Caco-2 (cell line): ENCODE measurements around the gene FOXN4. TPM values are rescaled to one million over a fixed set of nuclear protein-coding genes. Genes with fewer than 3 reads are reported as not detected.

Source experiments
- BruUV-seq: library from RNA; stranded (reverse); fragments of 400-500 nt; replicated peaks from 2 replicates; lab custom pipeline; 2021; lab: Mats Ljungman, UMichigan
- CTCF ChIA-PET: fragments of 300-600 bp; sonication (Branson Sonifier 250); formaldehyde crosslinking; loops from one replicate; lab custom pipeline; 2022; ENCODE audit warnings: antibody characterized with exemption; lab: Charles Lee
- POLR2A ChIA-PET: fragments of 300-600 bp; sonication (Branson Sonifier 250); formaldehyde crosslinking; loops from one replicate; lab custom pipeline; 2022; ENCODE audit warnings: antibody characterized with exemption; lab: Charles Lee
- DNase-seq, 2 experiments: peaks; one replicate each; pipeline versions ENCODE4 v3.0.0 to v3.0.0-alpha.2; 2020 to 2022
- H3K27me3 ChIP-seq: replicated peaks from 2 replicates; pipeline ENCODE4 v1.6.0; 2011; ENCODE audit warnings: low read length; ENCODE audit not compliant: control insufficient read depth, insufficient read depth
- H3K36me3 ChIP-seq: 2 replicates; pipeline ENCODE4 v1.5.1; 2011; ENCODE audit warnings: low read length; ENCODE audit not compliant: control insufficient read depth, insufficient read depth
- H3K4me1 ChIP-seq: fragments of 250-450 bp; sonication (Bioruptor Pico); 2 replicates; pipeline ENCODE4 v1.5.1; 2020; ENCODE audit warnings: mild to moderate bottlenecking
- H3K4me3 ChIP-seq: 2 replicates; pipeline ENCODE4 v1.5.1; 2011; ENCODE audit warnings: low read depth, mild to moderate bottlenecking, control low read depth, low read length
- H3K9me3 ChIP-seq: fragments of 250-450 bp; sonication (Bioruptor Pico); 2 replicates; pipeline ENCODE4 v1.5.1; 2020; ENCODE audit warnings: mild to moderate bottlenecking, moderate library complexity
- H3K27ac Mint-ChIP-seq: one replicate; pipeline ENCODE4 v1.8.0; 2022; ENCODE audit warnings: mixed read lengths; ENCODE audit not compliant: unreplicated experiment
- H3K27me3 Mint-ChIP-seq: one replicate; pipeline ENCODE4 v1.8.0; 2022; ENCODE audit warnings: mixed read lengths; ENCODE audit not compliant: insufficient read depth, unreplicated experiment
- H3K36me3 Mint-ChIP-seq: one replicate; pipeline ENCODE4 v1.8.0; 2022; ENCODE audit warnings: mild to moderate bottlenecking, mixed read lengths; ENCODE audit not compliant: insufficient read depth, unreplicated experiment
- H3K4me1 Mint-ChIP-seq: one replicate; pipeline ENCODE4 v1.8.0; 2022; ENCODE audit warnings: low read depth, mixed read lengths; ENCODE audit not compliant: unreplicated experiment
- H3K4me3 Mint-ChIP-seq: one replicate; pipeline ENCODE4 v1.8.0; 2022; ENCODE audit warnings: mild to moderate bottlenecking, moderate library complexity, mixed read lengths; ENCODE audit not compliant: unreplicated experiment
- H3K9me3 Mint-ChIP-seq: one replicate; pipeline ENCODE4 v1.8.0; 2022; ENCODE audit warnings: mixed read lengths; ENCODE audit not compliant: unreplicated experiment
- intact Hi-C: fragments of 100-400 bp; cut with micrococcal nuclease; formaldehyde crosslinking; loops from one replicate; pipeline ENCODE4 v1.10.0; 2022; ENCODE audit not compliant: unreplicated experiment
- total RNA-seq: library from RNA; stranded (reverse); gene quantifications from 2 replicates; pipeline ENCODE4 v1.2.3, GENCODE V29; 2022
- TF ChIP-seq, protein P1 (sequence below), 2 experiments: fragments of 200-600 bp in 1 of 2; IDR thresholded peaks; 1 replicate in 1 of 2; 2 replicates in 1 of 2; pipeline versions ENCODE4 v1.5.1 to v1.8.0; 2011 to 2022; ENCODE audit warnings: antibody characterized with exemption in 1 of 2, control low read depth in 1 of 2, inconsistent platforms in 1 of 2, low read depth in 1 of 2, low read length in 1 of 2, mild to moderate bottlenecking in 1 of 2, moderate library complexity in 1 of 2; ENCODE audit not compliant: insufficient read depth in 1 of 2, severe bottlenecking in 1 of 2, unreplicated experiment in 1 of 2

Gene FOXN4
- total RNA-seq, 1 experiment from 2014 or later = 0.95 TPM

DNA sequence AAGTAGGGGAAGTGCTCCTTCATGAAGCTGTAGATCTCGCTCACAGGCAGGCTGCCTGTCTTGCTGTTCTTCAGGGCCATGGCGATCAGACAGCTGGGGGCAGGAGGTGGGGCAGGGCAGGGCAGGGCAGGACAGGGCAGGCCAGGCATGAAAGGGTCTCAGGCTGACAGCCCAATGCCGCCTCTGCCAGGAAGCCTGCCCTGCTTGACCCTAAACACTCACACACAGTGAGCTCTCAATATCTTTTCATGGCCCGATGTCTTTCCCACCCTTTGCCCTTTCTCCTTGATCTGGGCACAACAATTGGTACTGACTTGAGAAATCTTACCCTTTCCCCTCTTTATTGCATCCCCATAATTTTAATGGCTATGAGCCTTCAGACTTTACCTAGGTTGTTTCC, 22.4 kb downstream of the FOXN4 start:
- Histone ChIP-seq H3K4me1 (no peaks in the 10 kb centered on the region), H3K36me3 (no peaks in the 10 kb centered on the region), H3K9me3 (no peaks in the 10 kb centered on the region), H3K27me3 (no peaks in the 10 kb centered on the region), H3K4me3 (no peak overlapping the region)
- H3K27ac Mint-ChIP-seq = no peak overlapping the region
- H3K4me3 Mint-ChIP-seq = no peak overlapping the region
- H3K9me3 Mint-ChIP-seq = no peaks in the 10 kb centered on the region
- no peaks in the 10 kb centered on the region for H3K36me3 Mint-ChIP-seq
- POLR2A ChIA-PET = no interaction called here
- no TSS peak for BruUV-seq
- TF ChIP-seq, protein P1, sequence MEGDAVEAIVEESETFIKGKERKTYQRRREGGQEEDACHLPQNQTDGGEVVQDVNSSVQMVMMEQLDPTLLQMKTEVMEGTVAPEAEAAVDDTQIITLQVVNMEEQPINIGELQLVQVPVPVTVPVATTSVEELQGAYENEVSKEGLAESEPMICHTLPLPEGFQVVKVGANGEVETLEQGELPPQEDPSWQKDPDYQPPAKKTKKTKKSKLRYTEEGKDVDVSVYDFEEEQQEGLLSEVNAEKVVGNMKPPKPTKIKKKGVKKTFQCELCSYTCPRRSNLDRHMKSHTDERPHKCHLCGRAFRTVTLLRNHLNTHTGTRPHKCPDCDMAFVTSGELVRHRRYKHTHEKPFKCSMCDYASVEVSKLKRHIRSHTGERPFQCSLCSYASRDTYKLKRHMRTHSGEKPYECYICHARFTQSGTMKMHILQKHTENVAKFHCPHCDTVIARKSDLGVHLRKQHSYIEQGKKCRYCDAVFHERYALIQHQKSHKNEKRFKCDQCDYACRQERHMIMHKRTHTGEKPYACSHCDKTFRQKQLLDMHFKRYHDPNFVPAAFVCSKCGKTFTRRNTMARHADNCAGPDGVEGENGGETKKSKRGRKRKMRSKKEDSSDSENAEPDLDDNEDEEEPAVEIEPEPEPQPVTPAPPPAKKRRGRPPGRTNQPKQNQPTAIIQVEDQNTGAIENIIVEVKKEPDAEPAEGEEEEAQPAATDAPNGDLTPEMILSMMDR (IDR thresholded peaks at IDR 0.05; ENCODE audit: insufficient read depth in 1 of 2, low read depth in 1 of 2, low read length in 1 of 2, severe bottlenecking in 1 of 2, unreplicated experiment in 1 of 2) = no peak
- CTCF ChIA-PET = no interaction called here
- DNase-seq = no peak
- intact Hi-C loops = no loop called here
- H3K27me3 Mint-ChIP-seq = no peaks in the 10 kb centered on the region
- no peaks in the 10 kb centered on the region for H3K4me1 Mint-ChIP-seq

DNA sequence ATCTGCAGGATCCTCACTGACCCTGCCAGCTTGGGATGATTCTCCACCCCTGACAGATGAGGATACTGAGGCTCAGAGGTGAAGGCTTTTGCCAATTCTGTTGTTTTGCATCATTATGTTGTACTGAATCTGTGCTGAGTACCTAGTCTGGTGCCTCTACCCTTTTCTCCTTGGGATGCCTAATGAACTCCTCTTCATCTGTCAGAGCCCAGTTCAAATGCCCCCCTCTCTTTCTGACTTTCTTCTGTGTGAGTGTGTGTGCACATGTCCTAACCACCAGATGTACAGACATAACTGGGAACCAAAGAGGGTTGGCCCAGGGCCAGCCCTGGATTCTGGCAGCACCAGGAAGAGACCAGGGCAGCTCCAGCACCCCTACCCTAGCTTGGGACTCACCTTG, 22.8 kb downstream of the FOXN4 start:
- no peaks in the 10 kb centered on the region for H3K27me3 Mint-ChIP-seq
- Histone ChIP-seq H3K9me3 (no peaks in the 10 kb centered on the region), H3K4me3 (no peak overlapping the region), H3K36me3 (no peaks in the 10 kb centered on the region), H3K27me3 (no peaks in the 10 kb centered on the region), H3K4me1 (no peaks in the 10 kb centered on the region)
- no peak overlapping the region for H3K4me3 Mint-ChIP-seq
- no TSS peak for BruUV-seq
- ChIA-PET POLR2A (no interaction called here), CTCF (no interaction called here)
- TF ChIP-seq, protein P1 (IDR thresholded peaks at IDR 0.05; ENCODE audit: insufficient read depth in 1 of 2, low read depth in 1 of 2, low read length in 1 of 2, severe bottlenecking in 1 of 2, unreplicated experiment in 1 of 2) = no peak
- H3K36me3 Mint-ChIP-seq = no peaks in the 10 kb centered on the region
- no peak for DNase-seq
- no peaks in the 10 kb centered on the region for H3K4me1 Mint-ChIP-seq
- no peak overlapping the region for H3K27ac Mint-ChIP-seq
- H3K9me3 Mint-ChIP-seq = no peaks in the 10 kb centered on the region
- intact Hi-C loops = no loop called here

DNA sequence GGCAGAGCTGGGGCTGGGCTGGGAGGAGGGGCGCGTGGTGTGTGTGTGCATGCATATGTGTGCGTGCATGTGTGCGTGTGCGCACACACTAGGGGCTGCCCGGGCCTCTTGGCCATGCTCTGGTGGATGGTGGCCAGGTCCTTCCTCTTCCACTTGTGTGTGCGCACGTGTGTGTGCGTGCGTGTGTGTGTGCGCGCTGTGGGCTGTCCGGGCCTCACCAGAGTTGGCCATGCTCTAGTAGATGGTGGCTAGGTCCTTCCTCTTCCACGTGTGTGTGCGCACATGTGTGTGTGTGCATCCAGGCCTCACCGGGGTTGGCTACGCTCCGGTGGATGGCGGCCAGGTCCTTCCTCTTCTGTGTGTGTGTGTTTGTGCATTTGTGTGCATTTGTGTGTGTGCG, 24.7 kb downstream of the FOXN4 start:
- H3K4me3 ChIP-seq = no peak overlapping the region
- CTCF ChIA-PET = no interaction called here
- POLR2A ChIA-PET = no interaction called here

More for the DNA sequence above, 24.7 kb downstream of the FOXN4 start:
- DNase-seq = no peak
- no TSS peak for BruUV-seq
- intact Hi-C loops = no loop called here
- Histone ChIP-seq H3K36me3 (no peaks in the 10 kb centered on the region), H3K9me3 (no peaks in the 10 kb centered on the region), H3K27me3 (no peaks in the 10 kb centered on the region), H3K4me1 (no peaks in the 10 kb centered on the region)
- Mint-ChIP-seq H3K27me3 (no peaks in the 10 kb centered on the region), H3K4me1 (no peaks in the 10 kb centered on the region), H3K4me3 (no peak overlapping the region), H3K36me3 (no peaks in the 10 kb centered on the region), H3K27ac (no peak overlapping the region), H3K9me3 (no peaks in the 10 kb centered on the region)
- TF ChIP-seq, protein P1 (IDR thresholded peaks at IDR 0.05; ENCODE audit: insufficient read depth in 1 of 2, low read depth in 1 of 2, low read length in 1 of 2, severe bottlenecking in 1 of 2, unreplicated experiment in 1 of 2) = no peak
